ENCODE data around the gene RNU5B-1. TPM values are rescaled to one million over a fixed set of nuclear protein-coding genes. Genes with fewer than 3 reads are reported as not detected.

The RNU5B-1 gene
- 30.4 TPM for total RNA-seq

DNA sequence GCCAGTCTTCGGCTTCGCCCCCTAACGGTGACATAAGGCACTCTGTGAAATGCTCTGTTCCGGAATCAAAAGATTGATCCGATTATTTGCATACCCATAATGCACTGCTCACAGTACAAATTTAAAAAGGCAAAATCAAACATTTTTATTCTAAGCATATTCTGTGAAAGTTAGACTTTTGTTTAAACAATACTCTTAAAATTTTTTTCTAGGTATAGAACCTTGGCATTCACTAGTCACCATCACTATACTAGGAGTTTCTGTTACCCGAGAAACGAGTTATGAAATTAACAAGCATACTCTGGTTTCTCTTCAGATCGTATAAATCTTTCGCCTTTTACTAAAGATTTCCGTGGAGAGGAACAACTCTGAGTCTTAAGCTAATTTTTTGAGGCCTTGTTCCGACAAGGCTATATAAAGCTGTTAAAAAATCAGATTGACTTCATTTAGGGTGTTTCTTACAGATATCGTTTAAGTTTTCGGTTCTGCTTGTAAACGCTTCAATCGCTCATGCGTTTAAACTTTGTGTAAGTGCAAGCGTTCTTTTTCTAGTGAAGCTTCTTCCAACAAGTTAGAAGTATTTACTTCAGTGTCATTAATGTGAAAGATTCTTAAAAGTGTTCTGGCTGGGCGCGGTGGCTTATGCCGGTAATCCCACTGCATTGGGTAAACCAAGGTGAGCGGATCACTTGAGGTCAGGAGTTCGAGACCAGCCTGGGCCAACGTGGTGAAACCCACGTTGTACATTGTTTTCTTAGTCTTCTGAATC, at the start of gene RNU5B-1:
TSS of gene RNU5B-1 (plus strand) at position 297 of the 769 bp plus-strand sequence.
- ATAC-seq = peak; percentile 87

- no peak for ATAC-seq
Measured at GRCh38 chr15:65254758-65255157, 49.7 kb upstream of the RNU5B-1 start.

- ATAC-seq = no peak
Measured at GRCh38 chr15:65255486-65256140, 48.9 kb upstream of the RNU5B-1 start.

DNA sequence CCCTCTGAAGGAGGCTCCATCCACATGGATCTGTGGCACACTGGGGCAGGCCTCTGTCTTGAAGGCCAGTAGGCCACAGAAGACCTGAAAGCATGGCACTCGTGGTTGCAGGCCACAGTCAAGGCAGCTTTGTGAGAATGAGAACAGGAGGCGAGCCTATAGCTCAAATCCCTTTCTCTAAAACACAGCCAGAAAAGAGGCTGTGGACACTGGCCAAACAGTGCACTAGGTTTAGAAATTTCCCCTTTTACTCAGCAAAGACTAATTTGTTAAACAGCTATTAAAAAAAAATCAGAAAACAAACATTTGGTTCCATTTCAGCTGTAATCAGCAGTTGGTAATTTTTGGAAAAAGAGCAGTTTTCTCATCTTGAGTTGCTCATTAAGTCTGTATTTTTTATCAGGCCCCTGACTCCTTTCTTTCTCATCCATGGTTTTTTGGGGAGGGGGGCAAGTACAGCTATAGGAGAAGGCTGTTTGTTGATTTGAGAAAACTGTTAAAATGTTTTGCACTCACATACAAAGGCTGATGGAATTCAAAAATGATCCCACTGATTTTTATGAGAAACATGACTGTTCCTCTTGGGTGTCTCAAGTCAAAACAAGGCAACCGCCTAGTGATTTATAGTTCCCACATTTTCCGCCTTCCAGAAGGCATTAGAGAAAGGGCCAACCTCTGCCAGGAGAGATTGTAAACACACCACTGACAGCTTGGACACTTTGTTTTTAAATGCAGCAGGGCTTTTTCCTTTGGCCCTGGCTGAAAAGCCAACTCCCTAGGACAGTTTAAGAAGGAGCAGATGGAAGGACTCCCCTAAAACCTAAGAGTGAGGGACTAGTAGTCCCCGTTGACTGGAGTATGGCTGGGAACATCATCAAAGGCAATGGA, 45.9 kb upstream of the RNU5B-1 start:
- no peak for ATAC-seq

- no peak for ATAC-seq
Measured at GRCh38 chr15:65259367-65259797, 45.1 kb upstream of the RNU5B-1 start.

DNA sequence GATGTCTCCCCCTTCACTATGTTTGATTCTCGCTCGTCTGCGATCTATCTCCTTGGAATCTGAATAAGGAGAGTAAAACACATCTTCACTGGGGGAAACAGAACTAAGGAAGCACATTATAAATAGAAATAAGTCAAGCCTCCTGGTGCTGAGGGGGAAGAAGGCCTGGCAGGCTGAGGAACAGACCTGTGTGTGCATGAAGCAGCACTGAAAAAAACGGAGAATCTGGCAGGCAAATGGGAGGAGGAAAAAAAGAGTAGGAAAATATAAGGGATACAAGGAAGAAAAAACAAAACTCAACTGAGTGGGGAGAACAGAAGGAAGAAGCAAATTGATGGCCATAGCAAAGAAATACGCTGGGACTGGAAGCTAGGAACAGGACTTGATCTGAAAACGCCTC, 43.5 kb upstream of the RNU5B-1 start:
- no peak for ATAC-seq

- ATAC-seq = no peak
Measured at GRCh38 chr15:65263313-65263712, 41.2 kb upstream of the RNU5B-1 start.

GRCh38 chr15:65264863-65265430, 39.5 kb upstream of the RNU5B-1 start:
- ATAC-seq = no peak

- no peak for ATAC-seq
Measured at GRCh38 chr15:65266469-65266868, 38.0 kb upstream of the RNU5B-1 start.

DNA sequence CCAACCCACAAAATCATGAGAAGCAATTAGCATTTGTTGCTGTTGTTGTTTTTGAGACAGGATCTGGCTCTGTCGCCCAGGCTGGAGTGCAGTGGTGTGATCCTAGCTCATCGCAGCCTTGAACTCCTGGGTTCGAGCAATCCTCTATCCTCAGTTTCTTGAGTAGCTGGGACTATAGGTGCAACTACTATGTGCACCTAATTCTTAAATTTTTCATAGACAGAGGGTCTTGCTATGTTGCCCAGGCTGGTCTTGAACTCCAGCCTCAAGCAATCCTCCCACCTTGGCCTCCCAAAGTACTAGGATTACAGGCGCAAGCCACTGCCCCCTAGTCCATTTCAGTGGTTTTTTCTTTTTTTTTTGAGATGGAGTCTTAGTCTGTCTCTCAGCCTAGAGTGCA, 36.1 kb upstream of the RNU5B-1 start:
- no peak for ATAC-seq

GRCh38 chr15:65270811-65271545, 33.5 kb upstream of the RNU5B-1 start:
- ATAC-seq = peak; percentile 77

DNA sequence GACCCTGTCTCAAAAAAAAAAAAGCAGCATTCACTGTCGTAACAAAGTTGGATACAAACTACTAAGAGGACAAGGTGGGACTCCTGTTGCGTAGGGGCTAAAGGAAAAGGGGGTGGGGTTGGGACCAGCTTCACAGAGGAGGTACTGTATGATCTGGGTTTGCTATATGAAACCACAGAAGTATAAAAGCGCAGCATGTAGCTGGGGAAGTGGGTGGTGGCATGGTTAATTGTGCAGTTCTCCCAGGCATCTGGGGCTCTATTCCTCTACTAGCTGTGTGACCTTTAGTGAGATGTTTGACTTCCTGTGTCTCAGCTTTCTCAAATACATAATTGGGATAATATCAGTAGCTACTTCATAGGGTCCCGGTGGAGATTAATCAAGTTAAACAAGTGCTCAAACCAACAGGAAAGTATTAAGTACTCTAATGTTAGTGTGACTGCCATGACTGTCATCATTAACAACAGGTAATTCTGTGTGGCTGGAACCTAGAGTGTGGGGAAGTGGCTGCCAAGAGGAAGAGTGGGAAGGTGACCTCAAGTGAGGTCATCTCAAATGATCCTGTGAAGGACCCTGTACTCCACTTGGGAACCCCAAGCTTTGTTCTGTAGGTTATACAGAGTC, 29.3 kb upstream of the RNU5B-1 start:
- ATAC-seq = no peak

- no peak for ATAC-seq
Measured at GRCh38 chr15:65275728-65276126, 28.8 kb upstream of the RNU5B-1 start.

DNA sequence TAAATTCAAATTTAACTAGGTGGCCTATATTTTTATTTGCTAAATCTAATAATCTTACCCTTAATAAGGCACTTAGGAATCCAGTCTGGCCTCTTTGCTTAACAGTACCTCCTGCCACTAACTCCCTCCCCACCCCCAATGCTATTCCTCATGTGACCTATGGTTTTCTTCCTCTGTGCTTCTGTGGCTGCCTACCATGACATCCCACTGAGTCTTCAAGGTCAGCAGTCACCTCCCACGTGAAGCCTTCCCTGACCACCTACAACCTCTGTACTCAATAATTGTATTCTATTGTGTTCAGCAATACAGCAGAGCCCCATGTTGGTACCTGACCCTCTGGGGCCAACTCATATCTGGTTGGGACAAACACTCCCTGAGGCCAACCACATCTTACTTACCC, 27.5 kb upstream of the RNU5B-1 start:
- ATAC-seq = no peak

DNA sequence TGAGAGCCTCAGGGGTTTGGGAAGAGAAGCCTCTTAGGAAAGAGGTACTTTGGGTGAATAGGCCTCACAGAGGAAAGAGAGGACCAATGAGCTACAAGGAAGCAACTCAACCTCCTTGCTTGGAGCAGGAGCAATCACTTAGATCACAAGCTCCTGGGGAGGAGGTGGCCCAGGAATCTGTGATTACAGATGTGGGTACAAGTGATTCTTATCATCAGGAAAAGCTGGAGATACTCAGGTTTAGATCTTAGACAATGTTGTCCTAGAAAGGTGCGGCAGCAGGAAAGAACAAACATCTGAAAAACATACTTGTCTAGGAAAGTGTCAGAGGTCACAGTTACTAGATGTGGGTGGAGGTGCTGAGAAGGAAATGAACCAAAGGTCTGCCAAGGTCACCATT, 26.0 kb upstream of the RNU5B-1 start:
- ATAC-seq = no peak

DNA sequence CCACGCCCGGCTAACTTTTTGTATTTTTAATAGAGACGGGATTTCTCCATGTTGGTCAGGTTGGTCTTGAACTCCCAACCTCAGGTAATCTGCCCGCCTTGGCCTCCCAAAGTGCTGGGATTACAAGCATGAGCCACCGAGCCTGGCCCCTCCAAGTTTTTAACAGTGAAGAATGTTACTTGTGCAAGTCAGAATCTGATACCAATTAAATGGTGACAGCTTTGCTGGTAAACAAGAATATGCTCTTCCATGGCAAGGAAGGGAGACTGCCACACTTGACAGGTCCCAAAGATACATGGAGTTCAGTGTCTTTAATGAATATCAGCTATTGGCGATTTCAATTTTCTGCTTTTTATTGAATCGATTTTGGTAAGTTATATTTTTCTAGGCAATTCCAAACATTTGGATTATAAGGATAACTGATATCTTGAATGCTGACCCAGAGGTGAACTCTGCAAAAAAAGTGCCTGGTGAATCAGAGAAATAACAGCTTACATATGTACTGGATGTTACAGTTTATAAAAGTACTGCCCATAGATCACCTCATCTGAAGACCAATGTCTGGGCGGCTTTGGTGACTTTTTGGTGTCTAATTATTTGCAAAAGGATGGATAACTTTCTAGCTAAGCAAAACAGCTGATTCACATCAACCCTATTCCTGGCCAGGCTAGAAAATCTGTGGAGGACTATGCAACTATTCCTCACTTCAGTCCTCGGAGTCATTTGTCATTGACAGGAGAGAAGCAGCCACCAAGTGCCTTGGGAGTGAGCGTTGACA, 19.0 kb upstream of the RNU5B-1 start:
- ATAC-seq = no peak

DNA sequence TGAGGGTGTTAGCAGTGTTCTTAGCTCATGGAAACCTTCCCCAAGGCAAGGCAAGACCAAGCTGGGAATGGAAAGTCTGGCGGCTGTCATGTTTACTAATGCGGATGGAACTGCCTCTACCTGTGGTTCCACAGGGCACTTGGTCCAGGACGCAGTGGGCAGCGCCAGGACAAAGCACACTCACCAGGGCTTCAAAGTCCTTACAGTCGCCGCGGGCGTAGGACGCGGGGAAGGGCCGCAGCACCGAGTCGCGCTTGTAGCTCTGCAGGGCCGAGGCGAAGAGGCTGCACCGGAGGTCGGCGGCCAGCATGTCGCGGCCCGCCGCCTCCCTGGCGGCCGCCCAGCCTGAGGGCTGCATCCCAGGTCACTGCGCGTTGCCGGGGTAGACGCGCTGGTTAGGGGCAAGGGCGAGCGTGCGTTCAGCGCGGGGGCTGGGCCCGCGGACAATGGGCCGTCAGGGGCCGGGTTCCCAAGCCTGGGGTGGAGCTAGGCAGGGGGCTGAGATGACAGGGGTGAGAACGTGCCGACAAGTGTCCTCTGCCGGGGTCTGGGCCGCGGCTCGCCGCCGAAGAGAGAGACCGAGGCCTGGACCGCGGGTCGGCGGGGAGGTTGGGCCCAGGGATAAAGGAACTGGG, 18.3 kb upstream of the RNU5B-1 start:
- ATAC-seq = peak; percentile 48

GRCh38 chr15:65286704-65287519, 17.6 kb upstream of the RNU5B-1 start, which contains the start of gene PARP16:
Gene PARP16, minus strand, starts transcription at chr15:65286883. Its CDS starts 457 bp downstream, at chr15:65286426.
- peak; percentile 95 for ATAC-seq

GRCh38 chr15:65287520-65287855, 17.0 kb upstream of the RNU5B-1 start:
- ATAC-seq = no peak

All from esophagus mucosa (tissue), 1 donor.